IMR-90 (cell line): ENCODE measurements around the gene CTIF. TPM values are rescaled to one million over a fixed set of nuclear protein-coding genes. Genes with fewer than 3 reads are reported as not detected.

ENCODE experiments used
- ATAC-seq: fragments of 200-7000 bp; cut with Tn5 transposase; 2 replicates; pipeline ENCODE4 v1.9.1; 2020; ENCODE audit warnings: low read depth, mild to moderate bottlenecking, moderate library complexity
- BruUV-seq: library from RNA; stranded (reverse); fragments of 400-500 nt; replicated peaks from 2 replicates; lab custom pipeline; 2021; lab: Mats Ljungman, UMichigan
- CTCF ChIA-PET: fragments of 300-600 bp; formaldehyde crosslinking; extraction: SDS; loops from one replicate; lab custom pipeline; 2021; ENCODE audit warnings: antibody characterized with exemption; lab: Yijun Ruan, JAX
- POLR2A ChIA-PET: fragments of 300-600 bp; sonication (Branson Sonifier 250); formaldehyde crosslinking; loops from one replicate; lab custom pipeline; 2022; ENCODE audit warnings: antibody characterized with exemption; ENCODE audit not compliant: unreplicated experiment; lab: Charles Lee
- DNase-seq: peaks from one replicate; pipeline ENCODE4 v3.0.0; 2013
- H2AFZ ChIP-seq: replicated peaks from 2 replicates; pipeline ENCODE3; 2013; ENCODE audit warnings: low read length, mild to moderate bottlenecking; ENCODE audit not compliant: poor library complexity
- H2AK5ac ChIP-seq: 2 replicates; pipeline ENCODE4 v1.6.1; 2013; ENCODE audit warnings: low read depth, low read length, inconsistent platforms
- H2AK9ac ChIP-seq: replicated peaks from 2 replicates; pipeline ENCODE3; 2013; ENCODE audit warnings: mild to moderate bottlenecking, low read depth, low read length, moderate library complexity; ENCODE audit not compliant: poor library complexity
- H2BK120ac ChIP-seq: 2 replicates; pipeline ENCODE4 v1.6.1; 2013; ENCODE audit warnings: low read depth, low read length, inconsistent platforms
- H2BK15ac ChIP-seq: 3 replicates; pipeline ENCODE4 v1.6.1; 2013; ENCODE audit warnings: low read depth, low read length, inconsistent platforms
- H2BK20ac ChIP-seq: 2 replicates; pipeline ENCODE4 v1.6.1; 2013; ENCODE audit warnings: low read depth, mild to moderate bottlenecking, inconsistent platforms, low read length, moderate library complexity
- H2BK5ac ChIP-seq: 2 replicates; pipeline ENCODE4 v1.6.1; 2013; ENCODE audit warnings: mild to moderate bottlenecking, low read depth, low read length, inconsistent platforms; ENCODE audit not compliant: poor library complexity, severe bottlenecking
- H3K14ac ChIP-seq: replicated peaks from 2 replicates; pipeline ENCODE4 v1.6.1; 2013; ENCODE audit warnings: low read depth, low read length, inconsistent platforms
- H3K18ac ChIP-seq: 2 replicates; pipeline ENCODE4 v1.6.1; 2013; ENCODE audit warnings: low read depth, low read length, control low read depth
- H3K23ac ChIP-seq: 2 replicates; pipeline ENCODE4 v1.6.1; 2013; ENCODE audit warnings: low read depth, low read length, inconsistent platforms
- H3K27ac ChIP-seq: 2 replicates; pipeline ENCODE4 v1.5.1; 2013; ENCODE audit warnings: mild to moderate bottlenecking, control low read depth, low read length; ENCODE audit not compliant: insufficient read depth
- H3K27me3 ChIP-seq: 2 replicates; pipeline ENCODE4 v1.6.1; 2013; ENCODE audit warnings: low read length; ENCODE audit not compliant: control insufficient read depth, insufficient read depth
- H3K36me3 ChIP-seq: 2 replicates; pipeline ENCODE4 v1.6.1; 2013; ENCODE audit warnings: low read length, mixed read lengths; ENCODE audit not compliant: control insufficient read depth, insufficient read depth
- H3K4ac ChIP-seq: 2 replicates; pipeline ENCODE4 v1.6.1; 2013; ENCODE audit warnings: low read depth, low read length, inconsistent platforms
- H3K4me1 ChIP-seq: 2 replicates; pipeline ENCODE4 v1.6.1; 2013; ENCODE audit warnings: low read length, mixed read lengths; ENCODE audit not compliant: control insufficient read depth, insufficient read depth
- H3K4me2 ChIP-seq: 2 replicates; pipeline ENCODE4 v1.6.1; 2013; ENCODE audit warnings: low read depth, mild to moderate bottlenecking, control low read depth, low read length, moderate library complexity
- H3K4me3 ChIP-seq: 2 replicates; pipeline ENCODE4 v1.5.1; 2013; ENCODE audit warnings: low read depth, mild to moderate bottlenecking, control low read depth, low read length, moderate library complexity; ENCODE audit not compliant: insufficient read depth
- H3K56ac ChIP-seq: 2 replicates; pipeline ENCODE4 v1.6.1; 2013; ENCODE audit warnings: low read length, inconsistent platforms; ENCODE audit not compliant: insufficient read depth; ENCODE audit errors: extremely low read depth
- H3K79me1 ChIP-seq, 2 experiments: 2 replicates each; pipeline ENCODE4 v1.6.1; 2013; ENCODE audit warnings: low read length in 2 of 2, inconsistent platforms in 1 of 2, low read depth in 1 of 2
- H3K9ac ChIP-seq: 2 replicates; pipeline ENCODE4 v1.6.1; 2013; ENCODE audit warnings: low read depth, low read length, control low read depth
- H3K9me1 ChIP-seq: 2 replicates; pipeline ENCODE4 v1.6.1; 2013; ENCODE audit warnings: low read length, inconsistent platforms; ENCODE audit not compliant: insufficient read depth
- H3K9me3 ChIP-seq: 2 replicates; pipeline ENCODE4 v1.6.1; 2013; ENCODE audit warnings: low read length; ENCODE audit not compliant: control insufficient read depth, insufficient read depth
- H4K20me1 ChIP-seq: 2 replicates; pipeline ENCODE4 v1.6.1; 2013; ENCODE audit warnings: low read length, inconsistent platforms; ENCODE audit not compliant: insufficient read depth
- H4K5ac ChIP-seq: 2 replicates; pipeline ENCODE4 v1.6.1; 2013; ENCODE audit warnings: mild to moderate bottlenecking, low read depth, low read length, control low read depth
- H4K8ac ChIP-seq, 2 experiments: 2 replicates each; pipeline ENCODE4 v1.6.1; 2013; ENCODE audit warnings: low read depth in 2 of 2, low read length in 2 of 2, control low read depth in 1 of 2, inconsistent platforms in 1 of 2
- H4K91ac ChIP-seq: 2 replicates; pipeline ENCODE4 v1.6.1; 2013; ENCODE audit warnings: low read depth, low read length, inconsistent platforms; ENCODE audit not compliant: insufficient read depth
- BHLHE40 ChIP-seq: fragments of 150-350 bp; IDR thresholded peaks from 2 replicates; pipeline ENCODE4 v1.6.1; 2016; ENCODE audit warnings: mild to moderate bottlenecking, low read depth, low read length
- CEBPB ChIP-seq: IDR thresholded peaks from 2 replicates; pipeline ENCODE4 v1.6.1; 2012; ENCODE audit warnings: low read depth, low read length, improper control_type of control experiment
- CHD1 ChIP-seq: IDR thresholded peaks from 2 replicates; pipeline ENCODE4 v1.6.1; 2012; ENCODE audit warnings: low read depth, low read length, improper control_type of control experiment
- FOS ChIP-seq: fragments of 150-350 bp; IDR thresholded peaks from 2 replicates; pipeline ENCODE4 v1.6.1; 2016; ENCODE audit warnings: low read depth, low read length
- MAFK ChIP-seq: IDR thresholded peaks from 2 replicates; pipeline ENCODE4 v1.6.1; 2012; ENCODE audit warnings: low read depth, low read length, improper control_type of control experiment
- MAZ ChIP-seq: IDR thresholded peaks from 2 replicates; pipeline ENCODE4 v1.6.1; 2012; ENCODE audit warnings: low read depth, mild to moderate bottlenecking, low read length, improper control_type of control experiment, moderate library complexity, borderline replicate concordance
- MXI1 ChIP-seq: IDR thresholded peaks from 2 replicates; pipeline ENCODE4 v1.6.1; 2012; ENCODE audit warnings: low read depth, mild to moderate bottlenecking, low read length, moderate library complexity, borderline replicate concordance
- NFE2L2 ChIP-seq: fragments of 150-350 bp; IDR thresholded peaks from 2 replicates; pipeline ENCODE4 v1.6.1; 2016; ENCODE audit warnings: low read depth, mild to moderate bottlenecking, low read length
- POLR2A ChIP-seq: IDR thresholded peaks from 2 replicates; pipeline ENCODE4 v1.6.1; 2012; ENCODE audit warnings: mild to moderate bottlenecking, low read depth, low read length
- RFX5 ChIP-seq: IDR thresholded peaks from 2 replicates; pipeline ENCODE4 v1.8.0; 2012; ENCODE audit warnings: low read depth, mild to moderate bottlenecking, low read length, moderate library complexity
- WGBS, 2 experiments: methylation state at CpG; one replicate each; pipeline versions ENCODE4 v1.1.5 to v1.1.7; 2013; ENCODE audit warnings: missing lambda C conversion rate in 2 of 2; ENCODE audit not compliant: insufficient read length in 1 of 2; ENCODE audit errors: extremely low coverage in 2 of 2; 5-methylcytosine and 5-hydroxymethylcytosine counted together
- dilution Hi-C: fragments of 300-500 bp; cut with HindIII; formaldehyde crosslinking; loops from one replicate; pipeline ENCODE4 v1.14.3; 2018; ENCODE audit warnings: low sequenced_read_pairs; ENCODE audit not compliant: unreplicated experiment
- in situ Hi-C: fragments of 300-500 bp; cut with MboI; formaldehyde crosslinking; loops from 3 replicates; pipeline ENCODE4 v1.14.3; 2019; ENCODE audit warnings: low sequenced_read_pairs, inconsistent platforms, mixed read lengths
- intact Hi-C: fragments of 100-400 bp; cut with micrococcal nuclease; formaldehyde crosslinking; loops from 2 replicates; pipeline ENCODE4 v1.10.0; 2022
- polyA plus RNA-seq, 3 experiments: library from polyadenylated mRNA; depleted of rRNA; stranded (reverse); fragments of >200 nt; gene quantifications; 2 replicates each; pipeline ENCODE4 v1.2.3, GENCODE V29; 2012; ENCODE audit warnings: low replicate concordance in 1 of 3
- total RNA-seq: library from RNA; depleted of rRNA; stranded (reverse); fragments of >200 nt; gene quantifications from 2 replicates; pipeline ENCODE4 v1.2.3, GENCODE V29; 2012
- TF ChIP-seq, protein P1 (sequence below): fragments of 150-350 bp; IDR thresholded peaks from 2 replicates; pipeline ENCODE4 v1.6.1; 2016; ENCODE audit warnings: low read depth, mild to moderate bottlenecking, low read length, moderate library complexity, borderline replicate concordance
- TF ChIP-seq, protein P2 (sequence below): conservative IDR thresholded peaks from 2 replicates; pipeline ENCODE4 v1.5.1; 2012; ENCODE audit warnings: mild to moderate bottlenecking, low read depth, low read length, improper control_type of control experiment
- TF ChIP-seq, protein P3 (sequence below): fragments of 150-350 bp; IDR thresholded peaks from 2 replicates; pipeline ENCODE4 v1.6.1; 2017; ENCODE audit warnings: mild to moderate bottlenecking, antibody characterized with exemption, low read length, low read depth

Gene CTIF
- total and polyA plus RNA-seq, 2 of the 4 experiments (the other 2 are of a cell fraction) = 25.1 to 57.0 TPM

DNA sequence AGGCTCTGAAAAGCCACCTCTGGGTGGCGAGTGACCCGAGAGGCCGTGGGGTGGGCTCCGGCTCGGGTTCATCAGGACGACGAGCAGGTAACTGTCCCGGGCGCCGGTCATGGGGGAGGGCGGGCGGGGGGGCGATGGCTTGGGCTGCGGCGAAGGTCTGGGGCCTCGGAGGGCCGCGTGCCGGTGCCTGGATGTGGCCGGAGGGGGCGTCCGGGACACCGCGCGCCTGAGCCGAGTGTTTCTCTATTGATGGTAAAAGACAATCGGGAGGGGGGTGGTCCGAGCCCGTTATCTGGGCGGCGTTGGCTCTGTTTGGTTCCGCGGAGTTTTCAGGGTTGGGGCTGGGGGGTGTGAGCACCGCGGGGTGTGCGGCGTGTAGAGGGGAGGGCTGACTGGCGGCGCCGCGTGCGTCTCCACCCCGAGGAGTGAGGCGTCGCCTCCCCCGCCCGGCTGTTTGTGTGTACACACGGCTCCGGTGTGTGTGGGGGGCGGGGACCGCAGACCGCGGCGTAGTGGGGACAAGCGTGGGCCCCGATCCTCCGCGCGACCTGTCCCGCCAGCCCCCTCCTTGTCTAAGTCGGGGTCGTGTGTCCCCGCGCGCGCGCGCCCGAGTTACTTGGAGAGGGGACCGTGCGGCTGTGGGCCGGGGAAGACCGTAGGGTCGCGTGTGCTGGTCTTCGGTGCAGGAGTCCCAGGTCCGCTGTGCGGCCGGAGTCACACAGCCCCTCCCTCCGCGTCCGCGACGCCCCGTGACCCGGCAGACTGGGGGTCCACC, 1.6 kb downstream of the CTIF start:
- Histone ChIP-seq H3K27me3 (no peaks in the 10 kb centered on the region), H2AK9ac (peak overlapping the region; percentile 92), H3K9me3 (no peaks in the 10 kb centered on the region), H4K5ac (0 out of 2 replicates have a peak overlapping the region, but pooled peaks have one; percentile 3), H3K4me2 (peak overlapping the region; percentile 65), H4K8ac (peak overlapping the region; percentile 64 to 75; a peak in 2 of 4 replicates), H4K20me1 (peaks cover 48% of the 10 kb centered on the region), H4K91ac (peak overlapping the region; percentile 67), H3K23ac (peak overlapping the region; percentile 74; the same call in 1 of the 2 replicates), H3K4me1 (peaks cover 30% of the 10 kb centered on the region), H3K9ac (peak overlapping the region; percentile 74), H3K27ac (peak overlapping the region; percentile 99), H3K9me1 (peaks cover 37% of the 10 kb centered on the region), H3K4me3 (peak overlapping the region; percentile 96), H2AFZ (peak overlapping the region; percentile 87), H3K18ac (peak overlapping the region; percentile 80; the same call in 1 of the 2 replicates), H2BK15ac (no peak overlapping the region), H3K4ac (peak overlapping the region; percentile 90), H2BK120ac (peak overlapping the region; percentile 45; the same call in 1 of the 2 replicates), H3K56ac (peak overlapping the region; percentile 90; the same call in 1 of the 2 replicates), H3K14ac (peak overlapping the region; percentile 77; the same call in 1 of the 2 replicates), H2BK5ac (peak overlapping the region; percentile 87), H2BK20ac (no peak overlapping the region), H3K79me1 (peaks cover 24 to 49% of the 10 kb centered on the region in 2 experiments), H2AK5ac (peak overlapping the region; percentile 36), H3K36me3 (0 out of 2 replicates have a peak, but pooled peaks cover 3% of the 10 kb centered on the region)
- in situ Hi-C loops (loop anchor here (25.0 kb wide), 1 partner anchor 397 kb away; no protein-coding TSS in a partner anchor), intact Hi-C loops (loop anchor here (1.0 to 5.0 kb wide), 3 partner anchors 67 to 124 kb away; no protein-coding TSS in a partner anchor), dilution Hi-C loops (no loop called here)
- BruUV-seq = no TSS peak
- 0% methylated on average over 50 of the region's 86 CpGs; no CpG with 5 or more reads in 1 of the 2 experiments for WGBS, 2 experiments
- CTCF ChIA-PET = no interaction called here
- peak; percentile 44 for ATAC-seq
- POLR2A ChIA-PET = no interaction called here
- DNase-seq = peak; percentile 58
- no peak for TF ChIP-seq FOS
- TF ChIP-seq, protein P1, sequence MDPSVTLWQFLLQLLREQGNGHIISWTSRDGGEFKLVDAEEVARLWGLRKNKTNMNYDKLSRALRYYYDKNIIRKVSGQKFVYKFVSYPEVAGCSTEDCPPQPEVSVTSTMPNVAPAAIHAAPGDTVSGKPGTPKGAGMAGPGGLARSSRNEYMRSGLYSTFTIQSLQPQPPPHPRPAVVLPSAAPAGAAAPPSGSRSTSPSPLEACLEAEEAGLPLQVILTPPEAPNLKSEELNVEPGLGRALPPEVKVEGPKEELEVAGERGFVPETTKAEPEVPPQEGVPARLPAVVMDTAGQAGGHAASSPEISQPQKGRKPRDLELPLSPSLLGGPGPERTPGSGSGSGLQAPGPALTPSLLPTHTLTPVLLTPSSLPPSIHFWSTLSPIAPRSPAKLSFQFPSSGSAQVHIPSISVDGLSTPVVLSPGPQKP = no peak
- TF ChIP-seq BHLHE40 = peak; percentile 46; the same call in 1 of the 2 replicates
- TF ChIP-seq CHD1 = no peak
- peak; percentile 63 for TF ChIP-seq MAZ
- TF ChIP-seq, protein P2, sequence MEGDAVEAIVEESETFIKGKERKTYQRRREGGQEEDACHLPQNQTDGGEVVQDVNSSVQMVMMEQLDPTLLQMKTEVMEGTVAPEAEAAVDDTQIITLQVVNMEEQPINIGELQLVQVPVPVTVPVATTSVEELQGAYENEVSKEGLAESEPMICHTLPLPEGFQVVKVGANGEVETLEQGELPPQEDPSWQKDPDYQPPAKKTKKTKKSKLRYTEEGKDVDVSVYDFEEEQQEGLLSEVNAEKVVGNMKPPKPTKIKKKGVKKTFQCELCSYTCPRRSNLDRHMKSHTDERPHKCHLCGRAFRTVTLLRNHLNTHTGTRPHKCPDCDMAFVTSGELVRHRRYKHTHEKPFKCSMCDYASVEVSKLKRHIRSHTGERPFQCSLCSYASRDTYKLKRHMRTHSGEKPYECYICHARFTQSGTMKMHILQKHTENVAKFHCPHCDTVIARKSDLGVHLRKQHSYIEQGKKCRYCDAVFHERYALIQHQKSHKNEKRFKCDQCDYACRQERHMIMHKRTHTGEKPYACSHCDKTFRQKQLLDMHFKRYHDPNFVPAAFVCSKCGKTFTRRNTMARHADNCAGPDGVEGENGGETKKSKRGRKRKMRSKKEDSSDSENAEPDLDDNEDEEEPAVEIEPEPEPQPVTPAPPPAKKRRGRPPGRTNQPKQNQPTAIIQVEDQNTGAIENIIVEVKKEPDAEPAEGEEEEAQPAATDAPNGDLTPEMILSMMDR = peak; percentile 23
- no peak for TF ChIP-seq NFE2L2
- no peak for TF ChIP-seq RFX5
- no peak for TF ChIP-seq MAFK
- no peak for TF ChIP-seq POLR2A
- peak; percentile 91 for TF ChIP-seq MXI1
- TF ChIP-seq CEBPB = no peak
- TF ChIP-seq, protein P3, sequence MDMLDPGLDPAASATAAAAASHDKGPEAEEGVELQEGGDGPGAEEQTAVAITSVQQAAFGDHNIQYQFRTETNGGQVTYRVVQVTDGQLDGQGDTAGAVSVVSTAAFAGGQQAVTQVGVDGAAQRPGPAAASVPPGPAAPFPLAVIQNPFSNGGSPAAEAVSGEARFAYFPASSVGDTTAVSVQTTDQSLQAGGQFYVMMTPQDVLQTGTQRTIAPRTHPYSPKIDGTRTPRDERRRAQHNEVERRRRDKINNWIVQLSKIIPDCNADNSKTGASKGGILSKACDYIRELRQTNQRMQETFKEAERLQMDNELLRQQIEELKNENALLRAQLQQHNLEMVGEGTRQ = no peak
